GM23338 (cell line): Measurements from ENCODE around the gene SLC39A7. TPM values are rescaled to one million over a fixed set of nuclear protein-coding genes. Genes with fewer than 3 reads are reported as not detected.

ENCODE experiments used
- ATAC-seq: fragments of 200-7000 bp; cut with Tn5 transposase; 3 replicates; pipeline ENCODE4 v1.9.1; 2020
- DNase-seq: peaks from one replicate; pipeline ENCODE4 v3.0.0-alpha.2; 2015; ENCODE audit warnings: low spot score
- H2AFZ ChIP-seq: fragments of 200-600 bp; sonication (generic); 2 replicates; pipeline ENCODE4 v1.8.0; 2016; ENCODE audit warnings: antibody characterized with exemption, mild to moderate bottlenecking, moderate library complexity
- H3F3A ChIP-seq: fragments of 200-600 bp; sonication (generic); replicated peaks from 2 replicates; pipeline ENCODE4 v1.8.0; 2017; ENCODE audit warnings: antibody characterized with exemption, mixed run types, low read depth
- H3K27ac ChIP-seq: fragments of 200-600 bp; sonication (generic); 2 replicates; pipeline ENCODE4 v1.6.1; 2016; ENCODE audit warnings: low read depth
- H3K27me3 ChIP-seq: fragments of 200-600 bp; sonication (generic); 2 replicates; pipeline ENCODE4 v1.8.0; 2016; ENCODE audit warnings: mild to moderate bottlenecking, mixed run types, moderate library complexity; ENCODE audit not compliant: insufficient read depth
- H3K36me3 ChIP-seq: fragments of 200-600 bp; sonication (generic); 2 replicates; pipeline ENCODE4 v1.8.0; 2016; ENCODE audit warnings: mild to moderate bottlenecking; ENCODE audit not compliant: insufficient read depth
- H3K4me1 ChIP-seq: fragments of 200-600 bp; sonication (generic); 2 replicates; pipeline ENCODE4 v1.8.0; 2016; ENCODE audit warnings: mild to moderate bottlenecking, moderate library complexity; ENCODE audit not compliant: insufficient read depth
- H3K4me2 ChIP-seq: fragments of 200-600 bp; sonication (generic); 2 replicates; pipeline ENCODE4 v1.7.1; 2017; ENCODE audit warnings: mixed run types
- H3K4me3 ChIP-seq: fragments of 200-600 bp; sonication (generic); 2 replicates; pipeline ENCODE4 v1.6.1; 2016; ENCODE audit warnings: mixed run types
- H3K79me2 ChIP-seq: fragments of 200-600 bp; sonication (generic); replicated peaks from 2 replicates; pipeline ENCODE4 v1.8.0; 2017; ENCODE audit warnings: mild to moderate bottlenecking; ENCODE audit not compliant: insufficient read depth
- H3K9me2 ChIP-seq: fragments of 200-600 bp; sonication (generic); 2 replicates; pipeline ENCODE4 v1.8.0; 2017; ENCODE audit not compliant: insufficient read depth
- H4K20me1 ChIP-seq: fragments of 200-600 bp; sonication (generic); replicated peaks from 2 replicates; pipeline ENCODE4 v1.8.0; 2017; ENCODE audit warnings: mild to moderate bottlenecking; ENCODE audit not compliant: insufficient read depth
- H3K27ac Mint-ChIP-seq: 2 replicates; pipeline ENCODE4 v1.8.0; 2020; ENCODE audit warnings: inconsistent platforms, mild to moderate bottlenecking, moderate library complexity, mixed read lengths
- H3K27me3 Mint-ChIP-seq: 3 replicates; pipeline ENCODE4 v1.8.0; 2022; ENCODE audit warnings: low read depth, mild to moderate bottlenecking, moderate library complexity, mixed read lengths, inconsistent platforms; ENCODE audit not compliant: insufficient read depth, poor library complexity
- H3K36me3 Mint-ChIP-seq: 3 replicates; pipeline ENCODE4 v1.8.0; 2021; ENCODE audit warnings: low read depth, mild to moderate bottlenecking, inconsistent platforms, moderate library complexity, mixed read lengths
- H3K4me1 Mint-ChIP-seq: 3 replicates; pipeline ENCODE4 v1.8.0; 2020; ENCODE audit warnings: mild to moderate bottlenecking, inconsistent platforms, mixed read lengths
- H3K4me3 Mint-ChIP-seq: 3 replicates; pipeline ENCODE4 v1.8.0; 2021; ENCODE audit warnings: moderate library complexity, mild to moderate bottlenecking, inconsistent platforms, mixed read lengths
- H3K9me3 Mint-ChIP-seq: 3 replicates; pipeline ENCODE4 v1.8.0; 2020; ENCODE audit warnings: moderate library complexity, mild to moderate bottlenecking, inconsistent platforms, mixed read lengths
- CREB1 ChIP-seq: fragments of 250-450 bp; sonication (Bioruptor Pico); IDR thresholded peaks from 2 replicates; pipeline ENCODE4 v1.5.0; 2020; ENCODE audit warnings: low read depth, mild to moderate bottlenecking, moderate library complexity
- EZH2 ChIP-seq: fragments of 200-600 bp; sonication (generic); IDR thresholded peaks from one replicate; pipeline ENCODE4 v1.8.0; 2017; ENCODE audit warnings: antibody characterized with exemption, mild to moderate bottlenecking, low read depth; ENCODE audit not compliant: unreplicated experiment
- POLR2AphosphoS5 ChIP-seq: IDR thresholded peaks from 2 replicates; pipeline ENCODE4 v1.6.1; 2016; ENCODE audit warnings: antibody characterized with exemption, low read depth
- ZNF114 ChIP-seq: fragments of 250-450 bp; sonication (Bioruptor Pico); IDR thresholded peaks from 2 replicates; pipeline ENCODE4 v1.5.0; 2020; ENCODE audit warnings: mild to moderate bottlenecking, moderate library complexity
- ZNF331 ChIP-seq: fragments of 250-450 bp; sonication (Bioruptor Pico); IDR thresholded peaks from 2 replicates; pipeline ENCODE4 v1.5.0; 2020; ENCODE audit warnings: low read depth, mild to moderate bottlenecking, moderate library complexity
- polyA plus RNA-seq: library from polyadenylated mRNA; unstranded; fragments of >200 nt; fragmentation: Nextera tagmentation; extraction: Ambion mirVana; gene quantifications from 2 replicates; pipeline ENCODE4 v1.2.1, GENCODE V29; 2016
- total RNA-seq: library from RNA; depleted of rRNA; stranded (reverse); fragments of >200 nt; shearing (Covaris generic); gene quantifications from 2 replicates; pipeline ENCODE4 v1.2.3, GENCODE V29; 2014
- TF ChIP-seq, protein P1 (sequence below): fragments of 250-450 bp; sonication (Bioruptor Pico); IDR thresholded peaks from 2 replicates; pipeline ENCODE4 v1.5.0; 2020; ENCODE audit warnings: mild to moderate bottlenecking, moderate library complexity
- TF ChIP-seq, protein P2 (sequence below): IDR thresholded peaks from 2 replicates; pipeline ENCODE4 v1.6.1; 2016; ENCODE audit warnings: antibody characterized with exemption

The SLC39A7 gene
- total and polyA plus RNA-seq, 2 experiments from 2014 or later = 9.0 to 75.9 TPM

DNA sequence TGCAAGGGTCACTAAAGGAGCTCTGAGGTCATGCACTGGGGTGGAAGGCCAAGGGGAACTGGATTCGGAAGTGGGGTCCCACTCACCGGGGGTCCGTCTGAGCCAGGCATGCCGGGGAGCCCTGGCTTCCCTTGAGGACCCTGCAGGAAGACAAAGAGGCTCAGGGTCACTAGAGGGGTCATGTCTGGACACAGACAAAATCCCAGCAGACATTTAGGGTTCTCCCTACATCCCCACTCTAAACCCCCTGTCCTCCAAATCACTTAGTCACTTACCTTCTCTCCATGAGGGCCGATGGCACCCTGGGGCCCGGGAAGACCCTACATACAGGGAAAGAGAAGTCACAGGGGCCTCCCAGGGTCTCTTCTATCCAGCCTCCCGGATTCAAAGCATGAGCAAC lies 23.8 kb upstream of the SLC39A7 start (continued):
- TF ChIP-seq, protein P1, sequence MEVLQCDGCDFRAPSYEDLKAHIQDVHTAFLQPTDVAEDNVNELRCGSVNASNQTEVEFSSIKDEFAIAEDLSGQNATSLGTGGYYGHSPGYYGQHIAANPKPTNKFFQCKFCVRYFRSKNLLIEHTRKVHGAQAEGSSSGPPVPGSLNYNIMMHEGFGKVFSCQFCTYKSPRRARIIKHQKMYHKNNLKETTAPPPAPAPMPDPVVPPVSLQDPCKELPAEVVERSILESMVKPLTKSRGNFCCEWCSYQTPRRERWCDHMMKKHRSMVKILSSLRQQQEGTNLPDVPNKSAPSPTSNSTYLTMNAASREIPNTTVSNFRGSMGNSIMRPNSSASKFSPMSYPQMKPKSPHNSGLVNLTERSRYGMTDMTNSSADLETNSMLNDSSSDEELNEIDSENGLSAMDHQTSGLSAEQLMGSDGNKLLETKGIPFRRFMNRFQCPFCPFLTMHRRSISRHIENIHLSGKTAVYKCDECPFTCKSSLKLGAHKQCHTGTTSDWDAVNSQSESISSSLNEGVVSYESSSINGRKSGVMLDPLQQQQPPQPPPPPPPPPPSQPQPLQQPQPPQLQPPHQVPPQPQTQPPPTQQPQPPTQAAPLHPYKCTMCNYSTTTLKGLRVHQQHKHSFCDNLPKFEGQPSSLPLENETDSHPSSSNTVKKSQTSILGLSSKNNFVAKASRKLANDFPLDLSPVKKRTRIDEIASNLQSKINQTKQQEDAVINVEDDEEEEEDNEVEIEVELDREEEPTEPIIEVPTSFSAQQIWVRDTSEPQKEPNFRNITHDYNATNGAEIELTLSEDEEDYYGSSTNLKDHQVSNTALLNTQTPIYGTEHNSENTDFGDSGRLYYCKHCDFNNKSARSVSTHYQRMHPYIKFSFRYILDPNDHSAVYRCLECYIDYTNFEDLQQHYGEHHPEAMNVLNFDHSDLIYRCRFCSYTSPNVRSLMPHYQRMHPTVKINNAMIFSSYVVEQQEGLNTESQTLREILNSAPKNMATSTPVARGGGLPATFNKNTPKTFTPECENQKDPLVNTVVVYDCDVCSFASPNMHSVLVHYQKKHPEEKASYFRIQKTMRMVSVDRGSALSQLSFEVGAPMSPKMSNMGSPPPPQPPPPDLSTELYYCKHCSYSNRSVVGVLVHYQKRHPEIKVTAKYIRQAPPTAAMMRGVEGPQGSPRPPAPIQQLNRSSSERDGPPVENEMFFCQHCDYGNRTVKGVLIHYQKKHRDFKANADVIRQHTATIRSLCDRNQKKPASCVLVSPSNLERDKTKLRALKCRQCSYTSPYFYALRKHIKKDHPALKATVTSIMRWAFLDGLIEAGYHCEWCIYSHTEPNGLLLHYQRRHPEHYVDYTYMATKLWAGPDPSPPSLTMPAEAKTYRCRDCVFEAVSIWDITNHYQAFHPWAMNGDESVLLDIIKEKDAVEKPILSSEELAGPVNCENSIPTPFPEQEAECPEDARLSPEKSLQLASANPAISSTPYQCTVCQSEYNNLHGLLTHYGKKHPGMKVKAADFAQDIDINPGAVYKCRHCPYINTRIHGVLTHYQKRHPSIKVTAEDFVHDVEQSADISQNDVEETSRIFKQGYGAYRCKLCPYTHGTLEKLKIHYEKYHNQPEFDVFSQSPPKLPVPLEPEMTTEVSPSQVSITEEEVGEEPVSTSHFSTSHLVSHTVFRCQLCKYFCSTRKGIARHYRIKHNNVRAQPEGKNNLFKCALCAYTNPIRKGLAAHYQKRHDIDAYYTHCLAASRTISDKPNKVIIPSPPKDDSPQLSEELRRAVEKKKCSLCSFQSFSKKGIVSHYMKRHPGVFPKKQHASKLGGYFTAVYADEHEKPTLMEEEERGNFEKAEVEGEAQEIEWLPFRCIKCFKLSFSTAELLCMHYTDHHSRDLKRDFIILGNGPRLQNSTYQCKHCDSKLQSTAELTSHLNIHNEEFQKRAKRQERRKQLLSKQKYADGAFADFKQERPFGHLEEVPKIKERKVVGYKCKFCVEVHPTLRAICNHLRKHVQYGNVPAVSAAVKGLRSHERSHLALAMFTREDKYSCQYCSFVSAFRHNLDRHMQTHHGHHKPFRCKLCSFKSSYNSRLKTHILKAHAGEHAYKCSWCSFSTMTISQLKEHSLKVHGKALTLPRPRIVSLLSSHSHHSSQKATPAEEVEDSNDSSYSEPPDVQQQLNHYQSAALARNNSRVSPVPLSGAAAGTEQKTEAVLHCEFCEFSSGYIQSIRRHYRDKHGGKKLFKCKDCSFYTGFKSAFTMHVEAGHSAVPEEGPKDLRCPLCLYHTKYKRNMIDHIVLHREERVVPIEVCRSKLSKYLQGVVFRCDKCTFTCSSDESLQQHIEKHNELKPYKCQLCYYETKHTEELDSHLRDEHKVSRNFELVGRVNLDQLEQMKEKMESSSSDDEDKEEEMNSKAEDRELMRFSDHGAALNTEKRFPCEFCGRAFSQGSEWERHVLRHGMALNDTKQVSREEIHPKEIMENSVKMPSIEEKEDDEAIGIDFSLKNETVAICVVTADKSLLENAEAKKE (CRISPR knock-in tag) = no peak
- TF ChIP-seq EZH2 (no peak), POLR2AphosphoS5 (no peak), CREB1 (CRISPR knock-in tag) (no peak), ZNF331 (CRISPR knock-in tag) (no peak), ZNF114 (CRISPR knock-in tag) (no peak)

DNA sequence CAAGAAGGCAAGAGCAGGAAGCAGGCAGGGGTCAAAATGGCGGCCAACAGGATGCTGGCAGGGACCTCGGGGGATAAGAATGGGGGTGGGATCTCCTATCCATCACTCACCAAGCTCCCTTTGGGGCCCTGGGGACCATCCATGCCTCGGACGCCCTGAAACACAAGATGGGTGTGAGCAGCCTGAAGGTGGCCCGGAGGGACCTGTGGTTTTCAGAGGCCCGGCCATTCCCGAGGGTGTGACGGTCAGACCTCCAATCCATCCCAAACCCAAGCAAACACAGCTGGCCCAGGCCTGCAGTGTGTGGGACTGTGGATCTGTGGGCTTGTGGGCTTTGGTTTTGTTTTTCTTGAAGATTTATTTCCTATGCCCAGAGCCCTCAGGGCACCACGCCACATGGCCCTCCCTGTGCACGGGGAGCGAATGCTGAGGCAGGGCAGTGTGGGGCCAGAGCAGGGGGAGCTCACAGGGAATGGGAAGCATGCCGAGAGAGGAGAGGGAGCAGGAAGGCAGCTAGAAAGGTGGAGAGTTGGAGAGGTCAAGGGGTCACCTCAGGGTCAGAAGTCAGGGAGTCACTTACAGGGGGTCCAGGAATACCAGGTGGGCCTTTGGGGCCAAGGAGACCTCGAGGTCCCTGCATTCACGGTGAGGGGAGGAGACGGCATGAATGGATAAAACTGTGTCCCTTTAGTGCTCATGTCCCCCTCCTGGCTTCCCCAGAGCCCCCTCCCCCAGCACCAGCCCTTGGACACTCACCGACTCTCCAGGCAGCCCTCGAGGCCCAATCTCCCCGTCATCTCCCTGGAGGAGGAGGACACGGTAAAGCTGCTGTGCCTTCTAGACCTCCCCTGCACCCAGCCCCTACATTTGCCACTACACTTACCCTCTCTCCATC lies 22.9 kb upstream of the SLC39A7 start:
- no peaks in the 10 kb centered on the region for H3F3A ChIP-seq
- Mint-ChIP-seq H3K27me3 (peaks cover 15% of the 10 kb centered on the region), H3K9me3 (no peaks in the 10 kb centered on the region), H3K4me3 (no peak overlapping the region), H3K4me1 (peaks cover 1% of the 10 kb centered on the region), H3K36me3 (no peaks in the 10 kb centered on the region), H3K27ac (no peak overlapping the region)
- H3K27ac ChIP-seq = no peak overlapping the region
- no peaks in the 10 kb centered on the region for H3K27me3 ChIP-seq
- H3K79me2 ChIP-seq = no peaks in the 10 kb centered on the region
- H4K20me1 ChIP-seq = no peaks in the 10 kb centered on the region
- no peaks in the 10 kb centered on the region; the same call in 1 of the 2 replicates for H3K4me1 ChIP-seq
- no peaks in the 10 kb centered on the region for H3K9me2 ChIP-seq
- ATAC-seq = no peak
- no peaks in the 10 kb centered on the region for H3K36me3 ChIP-seq
- H2AFZ ChIP-seq = no peak overlapping the region
- H3K4me2 ChIP-seq = no peak overlapping the region
- no peak overlapping the region for H3K4me3 ChIP-seq
- DNase-seq = no peak
- TF ChIP-seq, protein P2, sequence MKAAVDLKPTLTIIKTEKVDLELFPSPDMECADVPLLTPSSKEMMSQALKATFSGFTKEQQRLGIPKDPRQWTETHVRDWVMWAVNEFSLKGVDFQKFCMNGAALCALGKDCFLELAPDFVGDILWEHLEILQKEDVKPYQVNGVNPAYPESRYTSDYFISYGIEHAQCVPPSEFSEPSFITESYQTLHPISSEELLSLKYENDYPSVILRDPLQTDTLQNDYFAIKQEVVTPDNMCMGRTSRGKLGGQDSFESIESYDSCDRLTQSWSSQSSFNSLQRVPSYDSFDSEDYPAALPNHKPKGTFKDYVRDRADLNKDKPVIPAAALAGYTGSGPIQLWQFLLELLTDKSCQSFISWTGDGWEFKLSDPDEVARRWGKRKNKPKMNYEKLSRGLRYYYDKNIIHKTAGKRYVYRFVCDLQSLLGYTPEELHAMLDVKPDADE = no peak
- TF ChIP-seq, protein P1 (CRISPR knock-in tag) = no peak
- TF ChIP-seq ZNF331 (CRISPR knock-in tag) = no peak
